NCI-H446 treated with DMSO at 0.1 percent for 48 hours (cell line): Measurements from ENCODE around the gene RSPO4.

Experiments
- DNase-seq: peaks from one replicate; lab custom pipeline; 2025; lab: John Stamatoyannopoulos, UW

Gene RSPO4

DNA sequence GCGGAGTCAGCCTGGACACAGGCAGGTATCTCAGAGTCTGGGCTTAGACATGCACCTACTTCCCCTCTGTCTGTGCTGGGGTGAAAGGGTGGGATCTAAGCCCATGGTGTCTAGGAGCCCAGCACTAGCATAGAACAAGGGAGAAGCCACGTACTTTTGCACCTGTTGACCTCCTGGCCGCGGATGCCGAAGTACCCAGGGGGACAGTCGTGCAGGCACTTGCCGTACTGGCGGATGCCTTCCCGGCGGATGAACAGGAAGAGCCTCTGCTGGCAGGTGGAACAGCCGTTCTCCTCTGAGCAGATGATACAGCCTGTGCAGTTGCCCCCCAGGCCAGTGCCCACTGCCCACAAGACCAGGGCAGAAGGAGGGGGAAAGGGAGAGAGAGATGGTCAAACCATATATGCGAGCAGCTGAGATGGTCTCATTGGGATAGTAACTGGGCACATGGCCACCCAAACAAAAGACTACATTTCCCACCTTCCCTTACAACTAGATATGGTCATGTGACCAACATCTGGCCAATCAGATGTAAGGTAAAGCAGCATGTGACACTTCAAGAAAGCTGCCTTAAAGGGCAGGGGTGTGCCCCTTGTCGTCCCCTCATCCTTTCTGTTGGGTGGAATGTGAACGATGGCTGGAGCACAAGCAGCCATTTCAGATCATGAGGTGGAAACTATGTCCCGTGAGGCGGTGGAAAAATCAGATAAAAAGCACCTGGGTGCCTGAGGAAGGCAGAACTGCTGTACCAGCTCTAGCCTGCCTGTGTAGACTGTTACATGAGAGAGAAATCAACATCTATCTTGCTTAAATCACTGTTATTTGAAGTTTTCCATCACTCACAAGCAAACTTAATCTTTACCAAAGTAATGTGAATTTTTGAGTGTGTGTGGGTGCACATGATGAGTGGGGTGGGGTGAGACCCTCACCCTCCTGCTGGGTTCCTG, 34.0 kb downstream of the RSPO4 start:
- DNase-seq = no peak

DNA sequence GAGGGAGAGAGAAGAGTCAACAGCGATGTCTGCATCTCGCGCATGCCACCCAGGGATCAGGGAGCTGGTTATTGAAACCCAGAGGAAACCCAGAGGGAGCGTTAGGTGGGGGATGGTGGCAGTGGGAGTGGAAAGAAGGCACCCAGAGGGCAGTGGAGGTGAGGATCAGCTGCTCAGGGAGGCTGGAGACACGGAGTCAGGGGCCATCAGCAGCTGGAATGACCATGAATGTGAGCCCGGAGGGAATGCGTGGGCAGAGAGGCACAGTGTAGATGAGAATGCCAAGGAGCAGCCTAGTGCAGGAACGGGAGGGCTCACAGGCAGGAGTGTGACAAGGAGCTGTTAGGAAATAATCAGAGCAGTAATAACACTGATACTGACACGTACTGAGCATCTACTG, 36.2 kb downstream of the RSPO4 start:
- DNase-seq = no peak

DNA sequence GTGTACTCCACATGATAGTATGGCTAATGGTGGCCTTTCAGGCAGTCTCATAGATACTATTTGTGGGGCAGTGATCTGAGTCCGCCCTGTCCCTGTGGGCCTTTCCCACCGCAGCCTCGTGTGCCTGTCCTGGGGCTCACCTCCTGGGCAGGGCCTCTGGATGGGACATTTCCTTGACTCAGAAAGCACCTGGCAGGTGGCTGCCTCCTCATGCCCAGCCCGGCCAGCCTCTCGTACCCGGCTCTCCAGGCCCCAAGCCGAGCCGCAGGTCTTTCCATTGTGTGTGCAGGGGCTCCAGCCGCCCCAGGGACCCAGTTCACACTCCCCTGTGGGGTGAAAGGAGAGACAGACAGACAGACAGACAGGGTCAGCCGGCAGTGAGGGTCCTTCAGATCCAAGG, 38.3 kb downstream of the RSPO4 start:
- DNase-seq = no peak

DNA sequence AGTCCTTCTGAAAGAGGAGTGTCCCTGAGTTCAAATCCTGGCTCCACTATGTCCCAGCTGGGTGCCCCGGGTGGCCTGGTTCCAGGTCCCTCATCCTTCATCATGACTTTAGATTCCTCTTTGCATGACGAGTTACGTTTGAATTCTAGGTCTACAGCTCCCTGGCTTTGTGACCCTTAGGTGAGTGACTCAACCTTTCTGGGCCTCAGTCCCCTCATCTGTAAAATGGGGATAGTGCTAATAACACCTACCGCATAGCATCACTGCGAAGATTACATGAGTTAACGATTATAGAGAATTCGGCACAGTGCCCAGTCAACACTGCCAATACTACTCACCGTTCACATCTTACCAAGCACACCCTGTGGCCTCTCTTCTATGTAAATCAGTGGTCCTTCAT, 39.4 kb downstream of the RSPO4 start:
- DNase-seq = no peak

DNA sequence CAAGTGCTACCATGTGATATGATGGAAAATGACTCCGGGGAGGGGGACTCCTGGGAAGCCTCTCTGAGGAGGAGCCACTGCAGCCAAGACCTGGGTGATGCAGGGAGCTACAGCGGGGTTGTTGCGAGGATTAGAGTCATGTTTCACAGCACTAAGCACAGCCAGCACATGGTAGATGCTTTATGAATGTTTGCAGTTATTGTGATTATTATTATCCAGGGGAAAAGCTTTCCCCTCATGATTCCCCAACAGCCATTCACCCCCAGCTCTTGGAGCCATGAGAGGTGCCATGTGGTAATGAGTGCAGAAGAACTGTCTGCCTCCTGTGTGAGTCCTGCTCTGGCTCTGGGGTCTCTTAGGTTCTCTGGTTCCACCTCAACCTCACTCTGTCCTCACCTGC, 39.9 kb downstream of the RSPO4 start:
- DNase-seq = no peak

DNA sequence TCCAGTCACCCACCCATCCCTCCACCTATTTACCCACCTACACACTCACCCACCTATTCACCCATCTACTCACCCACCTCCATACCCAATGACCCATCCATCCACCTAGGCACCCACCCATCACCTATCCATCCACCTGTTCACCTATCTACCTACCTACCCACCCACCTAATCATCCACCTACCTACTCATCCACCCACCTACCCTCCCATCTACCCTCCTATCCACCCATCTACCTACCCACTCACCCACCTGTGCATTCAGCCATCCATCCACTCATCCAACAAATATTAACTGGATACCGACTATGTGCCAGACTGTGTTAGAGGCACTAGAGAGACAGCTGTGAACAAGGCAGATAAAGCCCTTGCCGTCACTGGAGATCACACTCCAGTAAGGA, 40.3 kb downstream of the RSPO4 start:
- no peak for DNase-seq

DNA sequence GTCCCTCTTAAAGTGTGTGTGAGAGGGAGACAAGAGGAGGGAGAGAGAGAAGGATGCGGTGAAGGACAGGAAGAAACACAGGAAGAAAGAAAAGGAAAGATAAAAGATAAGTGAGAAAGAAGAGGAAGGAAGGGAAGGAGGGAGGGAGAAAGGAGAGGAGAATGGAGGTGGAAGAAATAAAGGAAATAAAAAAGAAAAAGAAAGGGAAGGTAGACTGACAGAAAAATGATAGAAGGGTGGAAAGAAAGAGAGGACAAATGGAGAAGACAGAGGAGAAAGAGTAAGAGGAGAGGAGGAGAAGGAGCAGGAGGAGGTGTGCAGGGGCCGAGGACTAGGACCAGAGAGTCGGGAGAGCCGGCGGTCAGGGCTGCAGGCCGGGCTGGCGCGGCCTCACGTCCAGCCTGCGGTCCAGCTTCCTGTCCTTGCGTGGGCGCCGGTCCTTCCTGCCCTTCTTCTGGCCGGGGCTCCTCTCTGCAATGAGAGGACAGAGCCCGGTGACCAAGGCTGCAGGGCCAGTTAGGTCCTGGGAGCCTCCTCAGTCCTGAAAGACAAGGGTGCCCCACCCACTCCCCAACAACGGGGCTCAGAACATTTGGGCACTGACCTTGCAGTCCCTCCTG, 42.0 kb downstream of the RSPO4 start:
- no peak for DNase-seq

DNA sequence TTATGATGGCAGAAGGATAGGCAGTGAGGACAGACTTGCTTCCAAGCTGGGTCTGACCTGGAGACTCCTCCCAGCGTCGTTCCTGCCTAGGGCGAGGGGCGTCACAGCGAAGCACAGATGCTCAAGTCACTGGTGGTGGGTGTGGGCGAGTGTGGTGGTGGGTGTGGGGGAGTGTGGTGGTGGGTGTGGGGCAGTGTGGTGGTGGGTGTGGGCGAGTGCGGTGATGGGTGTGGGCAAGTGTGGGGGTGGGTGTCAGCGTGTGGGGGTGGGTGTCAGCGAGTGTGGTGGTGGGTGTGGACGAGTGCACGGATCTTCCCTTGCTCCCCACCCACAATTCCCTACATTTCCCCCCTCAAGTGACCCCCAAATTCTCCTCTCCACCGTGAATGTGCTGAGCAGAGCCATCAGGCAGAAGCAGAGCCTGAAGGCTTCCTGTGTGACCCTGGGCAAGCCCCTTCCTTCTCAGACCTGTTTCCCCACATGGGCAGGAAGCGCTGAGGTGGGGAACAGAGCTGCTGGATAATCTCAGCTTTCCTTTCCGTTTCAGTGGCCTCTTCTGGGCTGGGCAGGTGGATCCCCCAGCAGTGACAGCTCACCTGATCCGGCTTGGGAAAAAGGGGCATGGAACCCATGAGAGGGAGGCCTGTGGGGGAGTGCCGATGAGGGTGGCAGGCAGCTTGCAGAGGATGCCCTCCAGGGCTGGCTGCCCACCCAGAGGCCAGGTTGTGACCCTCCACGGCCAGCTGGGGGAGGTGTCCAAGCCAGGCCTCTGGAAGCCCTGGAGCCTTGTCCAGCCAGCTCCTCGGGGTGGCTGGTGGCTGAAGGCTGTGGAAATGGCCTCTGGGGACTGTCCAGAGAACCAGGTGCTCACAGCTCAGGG, 42.9 kb downstream of the RSPO4 start:
- no peak for DNase-seq

DNA sequence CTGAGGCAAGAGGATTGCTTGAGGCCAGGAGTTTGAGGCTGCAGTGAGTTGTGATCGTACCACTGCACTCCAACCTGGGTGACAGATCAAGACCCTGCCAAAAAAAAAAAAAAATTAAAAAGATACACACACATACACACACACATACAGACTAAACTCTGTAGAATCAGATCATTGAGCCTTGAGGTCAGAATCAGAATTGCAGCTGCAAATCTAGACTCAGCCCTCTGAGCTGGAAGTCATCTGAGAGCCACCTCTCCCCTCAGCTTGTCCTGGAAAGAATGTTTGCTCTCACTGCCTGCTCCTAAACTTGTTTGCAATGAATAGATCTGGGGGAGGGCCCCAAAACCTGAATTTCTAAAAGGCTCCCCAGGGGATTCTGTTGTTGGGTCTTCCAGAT, 44.6 kb downstream of the RSPO4 start:
- no peak for DNase-seq

DNA sequence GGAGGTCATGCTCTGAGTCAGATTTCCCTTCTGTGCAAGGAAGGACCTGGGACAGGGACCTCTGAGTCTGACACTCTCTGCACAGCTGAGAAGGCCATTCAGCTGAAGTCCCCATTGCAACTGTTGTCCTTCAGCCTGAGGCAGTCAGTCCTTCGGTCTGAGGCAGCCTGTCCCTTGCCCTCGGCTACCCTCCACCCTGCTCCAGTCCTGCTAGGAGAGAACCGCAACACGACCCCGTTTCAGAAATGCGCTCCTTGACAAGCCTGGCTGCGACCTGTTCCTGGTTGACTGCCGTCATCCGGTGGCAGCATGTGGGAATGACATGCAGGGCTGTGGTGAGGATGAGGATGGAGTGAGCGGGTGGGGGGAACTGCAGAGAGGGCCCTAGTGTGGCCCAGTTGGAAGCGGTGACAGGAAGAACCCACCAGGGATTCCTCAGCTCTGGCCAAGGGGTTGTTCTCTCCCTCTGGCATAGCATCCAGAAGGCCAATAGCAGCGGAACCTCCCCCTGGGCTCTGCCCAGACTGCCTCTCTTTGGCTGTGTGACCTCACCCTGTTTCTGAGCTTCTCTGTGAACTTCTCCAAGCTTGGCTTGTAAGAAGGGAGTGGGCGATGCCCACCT, 45.7 kb downstream of the RSPO4 start:
- DNase-seq = no peak

DNA sequence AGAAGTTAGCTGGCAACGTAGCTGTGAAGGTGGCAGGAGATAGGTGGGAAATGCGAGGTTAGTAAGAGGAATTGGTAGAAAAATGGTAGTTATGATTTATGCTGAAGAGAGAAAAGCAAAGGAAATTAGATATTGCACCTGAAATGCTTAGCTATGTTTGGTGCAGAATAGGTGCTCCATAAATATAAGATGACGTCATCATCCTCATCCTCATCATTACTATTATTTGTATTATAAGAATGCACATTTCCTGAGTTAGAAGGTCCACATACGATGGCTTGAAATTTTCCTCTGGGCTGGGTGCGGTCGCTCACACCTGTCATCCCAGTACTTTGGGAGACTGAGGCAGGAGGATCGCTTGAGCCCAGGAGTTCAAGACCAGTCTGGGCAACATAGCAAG, 46.5 kb downstream of the RSPO4 start:
- no peak for DNase-seq

DNA sequence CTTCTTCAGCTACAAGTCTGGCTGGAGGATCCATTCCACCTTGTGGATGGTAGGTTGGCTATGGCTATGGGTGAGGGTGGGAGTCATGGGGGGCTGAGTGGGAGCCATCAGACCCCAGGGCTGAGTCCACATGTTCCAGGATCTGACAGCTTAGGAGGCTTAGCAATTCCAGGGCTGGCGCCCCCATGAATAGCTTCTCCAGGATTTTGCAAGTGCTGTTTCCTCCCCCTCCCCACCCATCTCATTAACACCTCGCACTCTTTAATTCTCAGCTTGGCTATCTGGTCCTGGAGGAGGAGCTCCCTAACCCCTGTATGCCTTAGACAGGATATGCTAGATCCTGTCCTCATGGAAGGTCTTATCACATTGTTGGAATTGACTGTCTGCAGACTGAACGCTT, 47.0 kb downstream of the RSPO4 start:
- DNase-seq = no peak

DNA sequence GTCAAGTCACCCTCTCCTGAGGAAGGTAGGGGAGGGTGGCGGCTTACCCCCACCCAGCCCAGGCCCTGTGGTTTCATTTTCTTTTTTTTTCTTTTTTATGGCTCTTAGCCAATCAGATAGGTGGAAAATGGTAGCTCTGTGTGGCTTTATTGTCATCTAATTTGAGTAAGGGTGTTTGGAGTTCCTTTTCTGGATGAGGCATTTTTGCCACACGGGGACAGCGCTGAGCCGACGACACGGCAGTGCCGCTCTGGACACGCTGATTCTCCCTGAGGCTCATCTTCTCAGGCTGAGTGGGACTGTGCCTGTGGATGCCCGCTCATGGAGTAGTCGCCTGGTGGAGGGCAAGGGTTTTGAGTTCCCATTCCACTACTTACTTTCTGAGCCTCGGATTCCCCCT, 48.4 kb downstream of the RSPO4 start:
- no peak for DNase-seq

DNA sequence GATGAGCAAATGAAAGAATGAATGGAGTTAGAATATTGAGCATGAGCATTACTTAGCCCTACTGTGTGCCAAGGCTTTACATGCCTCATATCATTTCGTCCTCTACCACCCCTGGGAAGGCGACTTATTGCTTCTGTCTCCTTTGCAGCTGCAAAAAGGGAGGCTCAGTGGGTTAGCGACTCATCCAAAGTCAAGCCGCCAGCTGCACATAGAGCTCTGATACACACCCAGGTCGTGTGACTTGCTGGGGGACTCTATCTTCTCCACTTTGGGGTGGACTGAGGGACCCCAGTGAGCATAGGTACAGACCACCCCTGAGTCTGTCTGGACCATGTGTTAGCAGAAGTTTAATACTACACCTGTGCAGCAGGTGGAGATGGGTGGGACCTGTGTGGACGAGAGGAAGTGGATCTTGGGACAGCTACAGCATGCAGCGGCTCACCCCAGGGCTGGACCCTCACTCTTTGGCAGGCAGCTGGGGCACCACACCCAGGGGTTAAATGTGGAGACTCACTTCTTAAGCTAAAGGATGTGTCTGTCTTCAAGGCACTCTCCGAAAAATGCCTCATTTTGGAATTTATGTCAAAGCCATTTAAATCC, 49.8 kb downstream of the RSPO4 start:
- DNase-seq = no peak

DNA sequence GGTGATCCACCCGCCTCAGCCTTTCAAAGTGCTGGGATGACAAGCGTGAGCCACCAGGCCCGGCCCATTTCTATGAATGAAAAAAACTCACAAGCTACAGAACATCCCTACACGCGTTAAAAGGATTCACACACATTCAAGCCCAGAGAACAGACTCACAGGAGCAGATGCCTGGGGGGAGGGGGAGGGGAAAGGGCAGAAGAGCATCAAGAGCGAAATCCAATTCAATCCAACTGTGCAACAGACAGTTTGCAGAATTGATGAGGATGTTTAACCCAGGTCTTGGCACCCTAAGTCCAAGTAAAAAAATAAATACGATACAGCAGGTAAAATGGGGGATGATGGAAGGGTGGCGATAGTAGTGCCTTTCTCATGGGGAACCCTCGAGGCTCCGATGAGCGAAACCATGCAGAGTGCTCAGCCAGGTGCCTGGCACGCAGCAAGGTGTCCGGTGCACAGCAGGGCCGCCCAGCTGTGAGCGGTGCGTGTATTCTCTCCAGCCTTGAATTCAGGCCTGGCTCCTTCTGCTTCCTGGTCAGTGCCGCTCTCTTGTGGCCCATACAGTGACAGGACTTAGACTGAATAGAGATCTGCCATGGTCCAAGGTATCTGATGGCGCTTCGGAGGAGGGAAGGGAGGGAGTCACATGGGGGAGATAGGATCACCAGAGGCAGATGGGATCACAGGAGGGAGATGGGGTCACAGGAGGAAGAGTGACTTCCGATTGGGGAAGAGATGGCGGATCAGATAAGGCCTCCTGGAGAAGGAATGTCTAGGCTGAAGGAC, 50.5 kb downstream of the RSPO4 start:
- DNase-seq = no peak

DNA sequence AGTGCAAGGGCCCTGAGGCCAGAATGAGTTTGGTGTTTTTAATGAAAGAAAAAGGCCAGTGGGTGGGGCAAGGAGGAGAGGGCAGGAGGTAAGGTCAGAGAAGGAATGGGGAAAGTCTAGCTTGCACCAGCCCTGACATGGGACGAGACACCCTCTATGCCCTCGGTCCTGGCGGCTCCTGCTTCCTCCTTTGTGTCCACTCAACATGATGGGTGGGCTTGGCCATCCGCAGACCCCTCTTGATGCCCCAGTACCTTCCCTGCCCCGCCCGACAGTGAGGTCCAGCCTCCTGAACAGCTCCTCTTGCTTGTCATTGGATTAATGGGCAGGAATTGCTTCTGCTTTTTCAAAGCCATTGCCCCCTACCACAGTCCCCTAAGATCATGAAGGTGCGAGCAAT, 52.4 kb downstream of the RSPO4 start:
- no peak for DNase-seq

DNA sequence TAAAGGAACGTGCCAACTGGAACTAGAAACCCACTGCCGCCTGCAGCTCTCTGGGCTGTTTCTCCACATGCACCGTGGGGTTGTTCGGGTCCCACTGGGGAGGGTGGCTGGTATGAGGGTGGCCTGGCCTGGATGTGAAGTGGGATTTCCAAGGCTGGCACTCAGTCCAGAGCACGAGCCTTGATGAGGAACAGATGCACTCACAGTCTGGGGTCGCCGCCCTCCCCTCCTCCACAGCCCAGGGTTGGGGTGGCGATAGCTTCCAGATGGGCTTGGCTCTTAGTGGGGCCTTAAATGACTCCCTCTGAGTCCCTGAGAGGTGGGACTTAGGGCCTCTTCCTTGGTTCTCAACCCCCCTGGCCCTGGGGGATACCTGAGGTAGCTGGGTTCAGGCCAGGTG, 55.3 kb downstream of the RSPO4 start:
- DNase-seq = no peak

DNA sequence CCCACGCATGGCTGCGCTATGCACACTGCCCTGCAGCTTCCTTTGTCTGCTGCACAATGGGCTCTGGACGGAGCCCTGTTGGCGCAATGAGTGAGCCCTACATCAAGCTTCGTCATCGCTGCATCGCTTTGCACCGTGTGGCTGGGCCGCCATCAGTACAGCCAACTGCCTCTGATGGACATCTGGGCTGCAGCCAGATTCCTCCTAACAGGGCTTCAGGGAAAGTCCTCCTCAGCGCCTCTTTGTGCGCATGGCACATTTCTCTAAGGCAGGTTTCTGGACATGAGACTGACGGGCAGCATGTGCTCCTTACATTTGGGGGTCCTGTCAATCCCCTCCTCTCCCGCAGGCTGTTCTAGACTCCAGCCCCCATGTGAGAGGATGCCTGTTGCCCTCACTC, 56.3 kb downstream of the RSPO4 start:
- DNase-seq = no peak

DNA sequence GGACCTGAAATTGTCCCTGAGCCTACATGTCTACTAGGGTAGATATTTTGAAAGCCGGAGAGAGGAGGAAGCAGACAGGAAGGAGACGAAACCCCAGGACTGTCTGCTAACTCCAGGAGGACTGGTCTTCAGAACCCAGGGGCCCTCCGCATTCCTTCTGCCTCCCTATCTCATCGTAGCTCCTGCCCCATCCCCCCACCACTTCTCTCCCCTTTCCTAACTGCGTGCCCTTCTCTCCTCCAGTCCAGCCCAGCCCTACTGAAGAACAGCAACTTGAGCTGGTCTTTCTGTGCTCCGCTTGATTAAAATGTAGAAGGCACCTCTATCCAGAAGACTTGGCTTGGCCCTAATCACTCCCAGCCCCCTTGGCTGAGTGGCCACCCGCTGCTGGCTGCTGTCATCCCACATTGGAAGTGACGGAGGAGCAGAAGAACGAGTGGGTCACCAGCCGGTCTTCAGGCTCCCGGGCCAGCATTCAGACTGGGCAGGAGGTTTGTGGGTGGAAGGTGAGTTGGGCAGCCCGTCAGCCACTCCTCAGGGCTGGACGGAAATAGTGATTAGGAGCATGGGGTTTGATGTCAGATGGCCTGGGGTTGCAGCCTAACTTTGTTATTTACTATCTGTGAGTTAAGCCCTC, 57.2 kb downstream of the RSPO4 start:
- no peak for DNase-seq

DNA sequence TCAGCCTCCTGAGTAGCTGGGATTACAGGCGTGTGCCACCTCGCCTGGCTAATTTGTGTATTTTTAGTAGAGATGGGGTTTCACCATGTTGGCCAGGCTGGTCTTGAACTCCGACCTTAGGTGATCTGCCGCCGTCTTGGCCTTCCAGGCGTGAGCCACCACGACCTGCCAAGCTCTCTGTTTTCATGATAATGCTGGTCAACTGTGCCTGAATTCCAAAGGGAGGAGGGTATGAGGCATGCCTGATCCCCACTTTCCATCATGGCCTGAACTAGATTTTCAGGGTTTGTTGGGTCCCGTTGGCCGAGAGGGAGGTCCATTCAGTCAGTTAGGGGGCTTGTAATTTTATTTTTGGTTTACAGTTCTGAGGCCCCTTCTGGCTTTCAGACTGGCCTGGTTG, 58.0 kb downstream of the RSPO4 start:
- DNase-seq = no peak

DNA sequence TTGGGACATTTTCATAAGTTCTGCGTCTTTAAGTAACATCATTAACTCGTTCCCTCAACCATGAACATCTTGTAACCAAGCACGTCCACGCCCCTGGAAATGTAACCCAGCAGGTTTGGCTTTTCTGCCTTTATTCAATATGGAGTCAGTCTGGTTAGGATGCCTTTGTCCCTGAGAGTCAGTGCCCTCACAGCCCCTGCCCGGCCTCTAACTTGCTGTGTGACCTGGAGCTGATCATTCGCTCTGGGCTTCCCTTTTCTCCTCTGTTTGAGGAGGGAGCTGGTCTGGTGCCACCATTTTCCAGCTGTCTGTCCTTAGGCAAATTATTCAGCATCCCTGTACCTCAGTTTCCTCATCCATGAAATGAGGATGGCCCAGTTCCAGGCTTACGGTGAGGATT, 59.5 kb downstream of the RSPO4 start:
- no peak for DNase-seq
